ENCODE data around the gene PRKAR1B.

Gene PRKAR1B

GRCh38 chr7:537911-538634 is 189.0 kb downstream of the PRKAR1B start:
- TF ChIP-seq MAX (IDR thresholded peaks at IDR 0.05): no peak
- peak; percentile 75; the same call in 1 of the 2 replicates for TF ChIP-seq EP300 (IDR thresholded peaks at IDR 0.05; ENCODE audit: borderline replicate concordance)
- 0 out of 2 replicates have a peak, but pooled peaks have one; percentile 25 for TF ChIP-seq FOXM1 (IDR thresholded peaks at IDR 0.05; ENCODE audit: borderline replicate concordance, low read depth)
- TF ChIP-seq CREB1 (IDR thresholded peaks at IDR 0.05; ENCODE audit: low read depth): no peak
- no peak for TF ChIP-seq REST (IDR thresholded peaks at IDR 0.05; ENCODE audit: low read depth)
- 0 out of 2 replicates have a peak, but pooled peaks have one; percentile 20 for TF ChIP-seq TAF1 (IDR thresholded peaks at IDR 0.05; ENCODE audit: low read depth)
- TF ChIP-seq CEBPB (IDR thresholded peaks at IDR 0.05): no peak
- no peak for TF ChIP-seq YY1 (IDR thresholded peaks at IDR 0.05; ENCODE audit: low read depth)
- peak; percentile 96 for TF ChIP-seq TEAD4 (IDR thresholded peaks at IDR 0.05)
- TF ChIP-seq, protein P1, sequence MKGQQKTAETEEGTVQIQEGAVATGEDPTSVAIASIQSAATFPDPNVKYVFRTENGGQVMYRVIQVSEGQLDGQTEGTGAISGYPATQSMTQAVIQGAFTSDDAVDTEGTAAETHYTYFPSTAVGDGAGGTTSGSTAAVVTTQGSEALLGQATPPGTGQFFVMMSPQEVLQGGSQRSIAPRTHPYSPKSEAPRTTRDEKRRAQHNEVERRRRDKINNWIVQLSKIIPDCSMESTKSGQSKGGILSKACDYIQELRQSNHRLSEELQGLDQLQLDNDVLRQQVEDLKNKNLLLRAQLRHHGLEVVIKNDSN (IDR thresholded peaks at IDR 0.05): 0 out of 2 replicates have a peak, but pooled peaks have one; percentile 8
- TF ChIP-seq NFIC (IDR thresholded peaks at IDR 0.05): no peak; the same call in 1 of the 2 replicates
- peak; percentile 84 for TF ChIP-seq TCF12 (IDR thresholded peaks at IDR 0.05; ENCODE audit: low read depth)
- TF ChIP-seq RAD21 (IDR thresholded peaks at IDR 0.05; ENCODE audit: low read depth): no peak
- peak; percentile 52 for TF ChIP-seq EGR1 (IDR thresholded peaks at IDR 0.05)
- TF ChIP-seq ZBTB7A (IDR thresholded peaks at IDR 0.05; ENCODE audit: low read depth): peak; percentile 51; the same call in 1 of the 2 replicates

DNA sequence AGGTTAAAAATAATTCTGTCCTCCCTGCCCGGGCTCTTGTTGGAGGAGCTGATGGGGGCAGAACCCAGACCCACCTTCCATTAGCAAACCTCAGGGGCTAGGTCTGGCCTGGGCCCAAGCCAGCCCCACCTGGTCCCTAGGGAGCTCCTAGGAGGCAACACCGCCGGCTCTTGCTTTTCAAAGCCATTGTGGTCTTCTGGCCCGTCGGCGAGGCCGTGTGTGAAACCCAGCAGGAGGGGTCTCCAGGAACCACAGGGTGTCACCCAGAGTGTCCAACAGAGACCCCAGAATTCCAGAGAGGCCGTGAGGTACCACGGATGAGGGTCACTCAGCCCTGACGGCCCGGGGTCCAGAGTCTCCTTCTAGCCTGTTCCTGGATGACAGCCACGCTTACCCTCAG is 190.8 kb downstream of the PRKAR1B start:
- no peak for TF ChIP-seq YY1 (IDR thresholded peaks at IDR 0.05; ENCODE audit: low read depth)
- TF ChIP-seq TCF12 (IDR thresholded peaks at IDR 0.05; ENCODE audit: low read depth): no peak
- no peak for TF ChIP-seq TAF1 (IDR thresholded peaks at IDR 0.05; ENCODE audit: low read depth)
- no peak for TF ChIP-seq RAD21 (IDR thresholded peaks at IDR 0.05; ENCODE audit: low read depth)
- TF ChIP-seq TEAD4 (IDR thresholded peaks at IDR 0.05): no peak

DNA sequence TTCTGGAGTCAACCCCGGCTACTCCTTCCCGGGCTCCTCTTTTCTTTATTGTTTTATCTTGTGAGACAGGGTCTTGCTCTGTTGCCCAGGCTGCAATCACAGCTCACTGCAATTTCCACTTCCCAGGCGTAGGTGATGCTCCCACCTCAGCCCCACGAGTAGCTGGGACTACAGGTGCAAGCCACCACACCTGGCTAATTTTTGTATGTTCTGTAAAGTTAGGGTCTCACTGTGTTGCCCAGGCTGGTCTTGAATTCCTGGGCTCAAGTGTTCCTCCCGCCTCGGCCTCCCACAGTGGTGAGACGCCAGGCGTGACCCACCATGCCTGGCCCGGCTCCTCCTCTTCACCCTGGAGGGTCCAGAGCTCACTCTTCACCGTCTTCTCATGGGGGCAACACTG is 192.1 kb downstream of the PRKAR1B start:
- TF ChIP-seq CEBPB (IDR thresholded peaks at IDR 0.05): no peak
- TF ChIP-seq TEAD4 (IDR thresholded peaks at IDR 0.05): no peak
- TF ChIP-seq, protein P1 (IDR thresholded peaks at IDR 0.05): no peak
- no peak for TF ChIP-seq EP300 (IDR thresholded peaks at IDR 0.05; ENCODE audit: borderline replicate concordance)
- no peak for TF ChIP-seq EGR1 (IDR thresholded peaks at IDR 0.05)
- TF ChIP-seq YY1 (IDR thresholded peaks at IDR 0.05; ENCODE audit: low read depth): no peak
- no peak for TF ChIP-seq MAX (IDR thresholded peaks at IDR 0.05)
- no peak for TF ChIP-seq CREB1 (IDR thresholded peaks at IDR 0.05; ENCODE audit: low read depth)
- no peak for TF ChIP-seq TCF12 (IDR thresholded peaks at IDR 0.05; ENCODE audit: low read depth)
- TF ChIP-seq FOXM1 (IDR thresholded peaks at IDR 0.05; ENCODE audit: borderline replicate concordance, low read depth): no peak
- no peak for TF ChIP-seq TAF1 (IDR thresholded peaks at IDR 0.05; ENCODE audit: low read depth)
- TF ChIP-seq RAD21 (IDR thresholded peaks at IDR 0.05; ENCODE audit: low read depth): no peak
- TF ChIP-seq NFIC (IDR thresholded peaks at IDR 0.05): no peak
- no peak for TF ChIP-seq ZBTB7A (IDR thresholded peaks at IDR 0.05; ENCODE audit: low read depth)
- TF ChIP-seq REST (IDR thresholded peaks at IDR 0.05; ENCODE audit: low read depth): no peak

GRCh38 chr7:534075-534474 is 193.0 kb downstream of the PRKAR1B start:
- TF ChIP-seq FOXM1 (IDR thresholded peaks at IDR 0.05; ENCODE audit: borderline replicate concordance, low read depth) (no peak), CEBPB (IDR thresholded peaks at IDR 0.05) (no peak), EGR1 (IDR thresholded peaks at IDR 0.05) (no peak)

- TF ChIP-seq TAF1 (IDR thresholded peaks at IDR 0.05; ENCODE audit: low read depth) (no peak), TEAD4 (IDR thresholded peaks at IDR 0.05) (no peak), RAD21 (IDR thresholded peaks at IDR 0.05; ENCODE audit: low read depth) (no peak), FOXM1 (IDR thresholded peaks at IDR 0.05; ENCODE audit: borderline replicate concordance, low read depth) (no peak), ZBTB7A (IDR thresholded peaks at IDR 0.05; ENCODE audit: low read depth) (no peak), CEBPB (IDR thresholded peaks at IDR 0.05) (no peak), NFIC (IDR thresholded peaks at IDR 0.05) (no peak)
These were observed 193.8 kb downstream of the PRKAR1B start for GRCh38 chr7:533266-533665.
